ENCODE data around the gene LAMA5.
"Not testable (repeated sequence)": the region's sequence is repeated elsewhere in the genome, so short reads cannot be mapped to it uniquely, and the experiment has no call there.

- TF ChIP-seq, protein P1, sequence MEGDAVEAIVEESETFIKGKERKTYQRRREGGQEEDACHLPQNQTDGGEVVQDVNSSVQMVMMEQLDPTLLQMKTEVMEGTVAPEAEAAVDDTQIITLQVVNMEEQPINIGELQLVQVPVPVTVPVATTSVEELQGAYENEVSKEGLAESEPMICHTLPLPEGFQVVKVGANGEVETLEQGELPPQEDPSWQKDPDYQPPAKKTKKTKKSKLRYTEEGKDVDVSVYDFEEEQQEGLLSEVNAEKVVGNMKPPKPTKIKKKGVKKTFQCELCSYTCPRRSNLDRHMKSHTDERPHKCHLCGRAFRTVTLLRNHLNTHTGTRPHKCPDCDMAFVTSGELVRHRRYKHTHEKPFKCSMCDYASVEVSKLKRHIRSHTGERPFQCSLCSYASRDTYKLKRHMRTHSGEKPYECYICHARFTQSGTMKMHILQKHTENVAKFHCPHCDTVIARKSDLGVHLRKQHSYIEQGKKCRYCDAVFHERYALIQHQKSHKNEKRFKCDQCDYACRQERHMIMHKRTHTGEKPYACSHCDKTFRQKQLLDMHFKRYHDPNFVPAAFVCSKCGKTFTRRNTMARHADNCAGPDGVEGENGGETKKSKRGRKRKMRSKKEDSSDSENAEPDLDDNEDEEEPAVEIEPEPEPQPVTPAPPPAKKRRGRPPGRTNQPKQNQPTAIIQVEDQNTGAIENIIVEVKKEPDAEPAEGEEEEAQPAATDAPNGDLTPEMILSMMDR (IDR thresholded peaks at IDR 0.05; ENCODE audit: low read depth, low read length), result not testable (repeated sequence)
- not testable (repeated sequence) for TF ChIP-seq EZH2phosphoT487 (IDR thresholded peaks at IDR 0.05; ENCODE audit: low read depth)
These were observed 6.6 kb upstream of the LAMA5 start for GRCh38 chr20:62373631-62374179.

Data from OCI-LY3 (cell line).